Raji (cell line): Measurements from ENCODE around the gene AKT1S1.

Experiments
- POLR2A ChIP-seq: IDR thresholded peaks from 2 replicates; pipeline ENCODE4 v1.6.1; 2011; ENCODE audit warnings: low read depth, low read length, control low read depth; ENCODE audit not compliant: insufficient read depth

Gene AKT1S1

GRCh38 chr19:49880162-49880869 is 3.2 kb upstream of the AKT1S1 start:
- no peak for TF ChIP-seq POLR2A

- TF ChIP-seq POLR2A: no peak
Observed at GRCh38 chr19:49879243-49879963, 2.2 kb upstream of the AKT1S1 start.

- TF ChIP-seq POLR2A: no peak
Observed at GRCh38 chr19:49878744-49879070, 1.6 kb upstream of the AKT1S1 start.

- no peak; the same call in 1 of the 2 replicates for TF ChIP-seq POLR2A
Observed at GRCh38 chr19:49877879-49878743, 956 bp upstream of the AKT1S1 start.

GRCh38 chr19:49876422-49877019 is 634 bp downstream of the AKT1S1 start:
- TF ChIP-seq POLR2A: peak; percentile 64

- TF ChIP-seq POLR2A: peak; percentile 62; the same call in 1 of the 2 replicates
Observed at GRCh38 chr19:49875857-49876421, 1.2 kb downstream of the AKT1S1 start.

GRCh38 chr19:49875177-49875576 is 2.0 kb downstream of the AKT1S1 start:
- no peak for TF ChIP-seq POLR2A

- TF ChIP-seq POLR2A: no peak
Observed at GRCh38 chr19:49874503-49875157, 2.5 kb downstream of the AKT1S1 start.

- TF ChIP-seq POLR2A: no peak
Observed at GRCh38 chr19:49873834-49874233, 3.3 kb downstream of the AKT1S1 start.

- no peak for TF ChIP-seq POLR2A
Observed at GRCh38 chr19:49873129-49873521, 4.0 kb downstream of the AKT1S1 start.

- TF ChIP-seq POLR2A: no peak
Observed at GRCh38 chr19:49872245-49873128, 4.7 kb downstream of the AKT1S1 start.

- no peak for TF ChIP-seq POLR2A
Observed at GRCh38 chr19:49871349-49871985, 5.7 kb downstream of the AKT1S1 start.

- TF ChIP-seq POLR2A: no peak
Observed at GRCh38 chr19:49870309-49870901, 6.8 kb downstream of the AKT1S1 start.
